ENCODE results near the gene TTLL8.

Gene TTLL8

GRCh38 chr22:50061141-50061823, 3.2 kb upstream of the TTLL8 start:
- no peak for DNase-seq

DNA sequence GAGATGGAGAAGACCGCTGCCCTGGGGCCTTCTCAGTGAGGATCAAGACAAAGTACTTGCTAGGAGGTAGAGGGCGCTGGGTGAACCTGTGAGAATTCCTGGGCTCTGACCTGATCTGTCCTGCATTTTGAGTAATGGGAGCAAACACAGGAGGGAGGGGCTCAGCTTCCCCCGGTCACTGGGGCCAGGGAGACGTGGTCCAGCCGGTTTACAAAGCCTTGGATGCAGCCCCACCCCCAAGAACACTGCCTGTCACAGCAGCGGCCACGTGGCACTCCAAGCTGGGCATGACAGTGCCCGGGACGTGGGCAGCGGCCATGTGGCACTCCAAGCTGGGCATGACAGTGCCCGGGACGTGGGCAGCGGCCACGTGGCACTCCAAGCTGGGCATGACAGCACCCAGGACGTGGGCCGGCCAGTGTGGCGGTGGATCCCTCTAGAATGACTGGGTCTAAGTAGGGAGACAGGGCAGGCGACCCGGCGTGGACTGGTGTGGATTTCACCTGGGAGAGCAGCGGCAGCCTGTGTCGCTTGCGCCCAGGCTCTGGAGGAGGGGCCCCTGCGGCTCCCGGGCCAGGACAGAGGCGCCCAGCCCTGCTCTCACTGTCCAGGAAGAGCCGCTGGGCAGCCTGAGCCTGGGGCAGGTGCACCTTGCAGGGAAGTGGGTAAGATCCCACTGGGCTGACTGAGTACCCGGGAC, 2.5 kb upstream of the TTLL8 start:
- no peak for DNase-seq

DNA sequence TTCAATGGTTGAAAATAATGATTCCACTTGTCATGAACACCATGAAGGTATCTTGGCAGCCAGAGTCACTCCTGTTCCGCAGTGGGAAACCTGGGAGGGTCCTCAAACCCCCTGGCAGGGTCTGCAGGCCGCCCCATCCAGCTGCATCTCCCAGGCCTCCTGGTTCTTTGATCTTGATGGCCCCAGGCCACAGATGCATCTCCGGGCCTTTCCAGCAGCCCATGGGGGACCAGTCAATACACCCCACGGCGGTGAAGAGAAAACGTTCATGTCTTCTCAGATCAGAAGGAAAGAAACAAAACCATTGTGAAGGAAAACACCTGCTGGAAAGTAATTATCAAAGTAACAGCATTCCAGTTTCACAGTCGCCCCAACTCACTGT, 1.8 kb upstream of the TTLL8 start:
- DNase-seq, result no peak

- peak in 1 of 2 experiments; percentile 53 for DNase-seq
These were observed 1.1 kb upstream of the TTLL8 start for GRCh38 chr22:50058906-50059880.

GRCh38 chr22:50057278-50058060, 629 bp downstream of the TTLL8 start:
- no peak for DNase-seq

DNA sequence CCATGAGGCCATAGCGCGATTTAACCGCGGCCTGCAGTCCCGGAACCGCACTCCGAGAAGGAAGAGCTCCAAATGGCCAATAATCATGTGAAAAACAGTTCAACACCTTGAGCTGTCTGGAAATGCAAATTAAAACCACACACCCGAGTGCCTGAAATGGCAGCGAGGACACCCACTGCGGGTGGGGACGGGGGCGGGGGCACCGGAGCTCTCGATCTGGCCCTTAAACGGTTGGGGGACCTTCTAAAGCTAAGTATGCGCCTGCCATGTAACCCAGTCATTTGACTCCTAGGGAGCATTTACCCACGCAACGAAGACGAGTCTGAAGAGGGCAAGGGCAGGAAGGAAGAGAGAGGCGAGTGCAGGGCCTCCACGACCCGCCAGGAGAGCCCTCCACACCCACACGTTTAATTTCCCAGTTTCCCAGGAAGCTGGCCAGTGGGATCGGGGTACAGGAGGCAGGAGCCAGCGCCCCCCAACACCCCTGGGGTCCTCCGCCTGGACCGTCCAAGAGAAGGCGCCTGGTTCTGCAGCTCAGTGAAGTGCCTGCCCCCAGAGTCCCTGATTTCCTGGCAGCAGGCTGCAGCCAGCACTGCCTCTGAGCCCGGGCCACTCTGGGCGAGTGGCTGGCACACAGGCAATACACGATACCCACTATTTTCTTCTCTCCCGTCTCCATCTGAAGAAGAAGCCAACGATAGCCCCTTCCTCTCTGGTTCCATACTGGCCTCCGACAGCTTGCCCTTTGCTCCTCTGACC, 1.7 kb downstream of the TTLL8 start:
- no peak for DNase-seq

GRCh38 chr22:50053861-50054260, 4.2 kb downstream of the TTLL8 start:
- DNase-seq, result no peak

DNA sequence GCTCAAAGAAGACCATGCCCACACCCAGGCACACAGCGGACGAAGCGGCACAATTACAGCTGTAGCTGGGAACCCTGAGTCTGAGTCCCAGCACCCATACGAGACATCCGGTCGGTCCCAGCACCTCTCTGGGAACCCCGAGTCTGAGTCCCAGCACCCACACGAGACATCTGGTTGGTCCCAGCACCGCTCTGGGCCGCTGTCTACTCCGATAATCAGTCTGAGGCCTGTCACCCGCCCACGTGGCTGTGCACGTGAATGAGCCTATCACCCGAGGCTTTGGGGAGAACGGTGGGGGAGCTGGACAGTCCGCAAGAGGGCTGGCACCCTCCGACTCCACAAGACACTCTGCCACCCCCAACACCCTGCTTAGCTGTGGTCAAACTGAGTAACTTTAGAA, 6.2 kb downstream of the TTLL8 start:
- no peak for DNase-seq

GRCh38 chr22:50049299-50050195, 8.6 kb downstream of the TTLL8 start:
- no peak for DNase-seq

GRCh38 chr22:50048836-50049235, 9.3 kb downstream of the TTLL8 start:
- DNase-seq, result no peak

DNA sequence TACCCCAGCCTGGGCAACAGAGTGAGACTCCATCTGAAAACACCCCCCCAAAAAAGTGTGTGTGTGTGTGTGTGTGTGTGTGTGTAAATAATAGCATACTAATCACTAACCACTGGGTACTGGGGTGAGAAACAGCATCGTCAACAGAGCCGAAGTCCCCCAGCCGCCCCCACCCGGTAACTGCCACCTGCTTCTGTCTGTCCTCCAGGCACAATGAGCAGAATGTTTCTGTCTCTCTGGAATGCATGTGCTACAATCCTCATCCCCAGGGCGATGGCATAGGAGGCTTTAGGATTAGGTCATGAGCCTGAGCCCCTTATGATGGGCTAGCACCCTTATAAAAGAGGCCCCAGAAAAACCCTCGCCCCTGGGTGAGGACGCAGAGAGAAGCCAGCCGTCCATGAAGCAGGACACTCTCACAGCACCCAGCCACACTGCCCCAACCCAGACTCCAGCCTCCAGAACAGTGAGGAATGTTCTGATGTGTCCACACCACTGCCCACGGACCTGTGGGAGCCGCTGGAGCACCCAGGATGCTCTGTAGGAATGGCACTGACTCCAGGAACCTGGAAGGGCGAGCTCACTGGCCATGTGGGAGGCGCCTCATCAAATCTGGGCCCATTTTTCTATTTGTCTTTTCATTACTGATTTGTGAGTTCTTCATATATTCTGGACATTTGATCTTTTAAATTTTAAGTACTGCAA, 9.9 kb downstream of the TTLL8 start:
- DNase-seq, result no peak

GRCh38 chr22:50047346-50047745, 10.8 kb downstream of the TTLL8 start:
- no peak for DNase-seq

- DNase-seq, result no peak
These were observed 11.4 kb downstream of the TTLL8 start for GRCh38 chr22:50046481-50047245.

DNA sequence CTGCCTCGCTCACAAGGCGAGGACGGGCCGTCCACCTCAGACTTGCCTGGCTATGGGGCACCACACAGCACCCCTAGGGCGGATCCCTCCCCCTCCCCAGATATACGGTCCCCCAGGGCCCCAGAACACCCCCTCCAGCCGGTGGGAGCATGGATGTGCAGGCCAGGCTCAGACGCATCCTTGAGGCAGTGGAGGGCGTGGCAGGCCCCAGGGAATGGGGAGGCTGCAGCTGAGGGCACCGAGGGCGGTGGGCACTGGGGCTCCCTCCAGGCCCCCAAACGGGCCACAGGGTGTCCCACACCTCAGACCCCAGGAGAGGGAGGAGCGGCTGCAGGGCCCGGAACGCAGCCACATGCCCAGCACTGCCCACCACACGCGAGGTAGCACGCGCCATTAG, 12.1 kb downstream of the TTLL8 start:
- DNase-seq, result no peak

GRCh38 chr22:50045211-50046018, 12.7 kb downstream of the TTLL8 start:
- no peak for DNase-seq

- no peak for DNase-seq
These were observed 13.5 kb downstream of the TTLL8 start for GRCh38 chr22:50044485-50045118.

- no peak for DNase-seq
These were observed 16.6 kb downstream of the TTLL8 start for GRCh38 chr22:50041361-50042065.
